ENCODE results near the gene PICK1.

The PICK1 gene

GRCh38 chr22:38042488-38042790 is 14.8 kb upstream of the PICK1 start:
- TF ChIP-seq CTCF (IDR thresholded peaks at IDR 0.05; ENCODE audit: low read depth, low read length, missing control alignments), result no peak
- DNase-seq (ENCODE audit: low read depth), result no peak
- no peak overlapping the region for H3K4me3 ChIP-seq (ENCODE audit: low read depth, low read length)

- H3K4me3 ChIP-seq (ENCODE audit: low read depth, low read length), result no peak overlapping the region
- no peak for TF ChIP-seq CTCF (IDR thresholded peaks at IDR 0.05; ENCODE audit: low read depth, low read length, missing control alignments)
- no peak for DNase-seq (ENCODE audit: low read depth)
Observed at GRCh38 chr22:38043151-38044039, 13.8 kb upstream of the PICK1 start.

GRCh38 chr22:38046070-38046748 is 11.0 kb upstream of the PICK1 start:
- TF ChIP-seq CTCF (IDR thresholded peaks at IDR 0.05; ENCODE audit: low read depth, low read length, missing control alignments), result no peak
- no peak overlapping the region for H3K4me3 ChIP-seq (ENCODE audit: low read depth, low read length)
- DNase-seq (ENCODE audit: low read depth), result no peak

DNA sequence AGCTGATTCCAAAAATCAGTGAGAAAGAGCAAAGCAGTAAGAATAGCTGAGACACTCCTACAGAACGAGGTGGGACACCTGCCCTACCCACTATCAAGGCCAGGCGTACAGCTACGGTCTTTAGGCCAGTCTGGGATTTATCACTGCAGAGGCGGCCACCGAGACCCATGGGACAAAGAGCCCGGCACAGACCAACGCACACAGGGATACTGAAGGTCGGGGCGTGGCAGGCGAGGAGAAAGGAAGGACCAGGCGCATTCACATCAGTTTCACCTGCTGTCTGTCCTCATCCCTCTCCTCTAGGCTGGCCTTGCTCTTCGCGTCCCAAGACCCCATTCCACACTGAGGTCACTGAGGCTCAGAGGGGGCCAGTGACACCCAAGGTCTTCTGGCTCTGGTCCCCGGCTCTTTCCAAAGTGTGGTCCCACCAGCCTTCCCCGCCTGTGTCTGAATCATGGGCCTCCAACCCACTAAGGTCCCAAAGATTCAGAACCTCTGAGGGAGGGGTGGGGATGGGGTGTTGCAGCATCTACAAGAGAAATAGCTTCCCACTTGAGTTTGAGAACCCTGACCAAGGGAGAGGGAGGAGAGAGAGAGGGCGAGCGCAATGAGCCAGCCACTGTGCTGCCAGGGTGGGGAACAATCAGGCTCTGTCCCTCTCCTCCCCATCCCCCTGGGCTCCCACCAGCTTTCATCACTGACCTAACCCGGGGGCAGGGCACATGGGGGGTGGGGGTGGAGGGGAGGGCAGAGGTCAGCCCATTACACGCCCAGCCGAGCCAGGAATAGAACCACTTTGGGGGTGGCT is 7.2 kb upstream of the PICK1 start:
- TF ChIP-seq CTCF (IDR thresholded peaks at IDR 0.05; ENCODE audit: low read depth, low read length, missing control alignments), result no peak
- no peak for DNase-seq (ENCODE audit: low read depth)

GRCh38 chr22:38050720-38051119 is 6.5 kb upstream of the PICK1 start:
- H3K4me3 ChIP-seq (ENCODE audit: low read depth, low read length), result no peak overlapping the region
- DNase-seq (ENCODE audit: low read depth), result no peak
- no peak for TF ChIP-seq CTCF (IDR thresholded peaks at IDR 0.05; ENCODE audit: low read depth, low read length, missing control alignments)

More for the DNA sequence above, 7.2 kb upstream of the PICK1 start:
- no peak overlapping the region for H3K4me3 ChIP-seq (ENCODE audit: low read depth, low read length)

DNA sequence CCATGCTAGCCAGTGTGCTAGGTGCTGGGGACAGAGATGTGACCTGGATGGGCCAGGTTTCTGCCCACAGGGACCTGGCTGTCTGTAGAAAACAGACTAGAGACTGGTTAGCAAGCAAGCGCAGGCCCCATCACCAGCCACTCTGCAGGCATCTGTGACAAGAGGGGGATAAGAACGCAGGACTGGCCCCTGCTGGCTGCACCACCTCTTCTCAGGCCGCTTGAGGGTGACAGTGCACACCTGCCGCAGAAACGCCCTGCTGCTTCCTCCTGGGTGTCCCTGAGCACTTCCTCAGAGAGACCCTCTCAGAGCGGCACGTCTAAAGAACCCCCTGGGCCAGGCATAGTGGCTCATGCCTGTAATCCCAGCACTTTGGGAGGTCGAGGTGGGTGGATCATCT is 5.9 kb upstream of the PICK1 start:
- no peak for DNase-seq (ENCODE audit: low read depth)
- no peak for TF ChIP-seq CTCF (IDR thresholded peaks at IDR 0.05; ENCODE audit: low read depth, low read length, missing control alignments)
- no peak overlapping the region for H3K4me3 ChIP-seq (ENCODE audit: low read depth, low read length)

Measured in GM12864 (cell line).